HepG2 (cell line): ENCODE data around the gene SMAD6. TPM values are rescaled to one million over a fixed set of nuclear protein-coding genes. Genes with fewer than 3 reads are reported as not detected.

Experiments
- ATAC-seq: fragments of 200-7000 bp; cut with Tn5 transposase; 3 replicates; pipeline ENCODE4 v1.9.1; 2020; ENCODE audit warnings: mild to moderate bottlenecking, moderate library complexity
- BruUV-seq: library from RNA; stranded (reverse); fragments of 400-500 nt; replicated peaks from 2 replicates; lab custom pipeline; 2021; lab: Mats Ljungman, UMichigan
- CTCF ChIA-PET: fragments of 300-600 bp; formaldehyde crosslinking; extraction: SDS; loops from one replicate; lab custom pipeline; 2021; ENCODE audit warnings: low total read pairs, inconsistent platforms, low intra/inter-chr PET ratio; lab: Yijun Ruan, JAX
- POLR2A ChIA-PET: fragments of 350-600 bp; sonication (Branson Sonifier 250); formaldehyde crosslinking; loops from one replicate; lab custom pipeline; 2020; ENCODE audit warnings: antibody characterized with exemption, inconsistent platforms; lab: Yijun Ruan, JAX
- DNase-seq: peaks from one replicate; pipeline ENCODE4 v3.0.0-alpha.2; 2015; ENCODE audit warnings: low spot score
- FAIRE-seq: peaks from 3 replicates; lab custom pipeline; 2011; peaks lifted over from hg19 to GRCh38; lab: Jason Lieb, UNC
- H2AFZ ChIP-seq: one replicate; pipeline ENCODE4 v1.6.1; 2011; ENCODE audit warnings: low read length, inconsistent platforms
- H3K27ac ChIP-seq: fragments of 300-600 bp; 3 replicates; pipeline ENCODE4 v1.8.0; 2011; ENCODE audit warnings: mixed run types, mild to moderate bottlenecking, mixed read lengths, low read length, inconsistent platforms; ENCODE audit not compliant: insufficient read depth; ENCODE audit errors: extremely low read length
- H3K27me3 ChIP-seq, 2 experiments: fragments of 200-600 bp in 1 of 2; 2 replicates in 1 of 2; 3 replicates in 1 of 2; pipeline versions ENCODE4 v1.6.0 to v1.8.0; 2011; ENCODE audit warnings: low read length in 2 of 2, mild to moderate bottlenecking in 2 of 2, moderate library complexity in 2 of 2, inconsistent platforms in 1 of 2; ENCODE audit not compliant: insufficient read depth in 2 of 2, control insufficient read depth in 1 of 2
- H3K36me3 ChIP-seq, 2 experiments: fragments of 200-600 bp in 1 of 2; replicated peaks in 1 of 2; 2 replicates in 1 of 2; 3 replicates in 1 of 2; pipeline versions ENCODE4 v1.5.1 to v1.8.0; 2011; ENCODE audit warnings: low read length in 2 of 2, inconsistent platforms in 1 of 2; ENCODE audit not compliant: insufficient read depth in 2 of 2, control insufficient read depth in 1 of 2
- H3K4me1 ChIP-seq: 2 replicates; pipeline ENCODE4 v1.5.1; 2012; ENCODE audit warnings: low read length, inconsistent platforms; ENCODE audit not compliant: insufficient read depth
- H3K4me2 ChIP-seq: 2 replicates; pipeline ENCODE4 v1.6.0; 2011; ENCODE audit warnings: low read depth, low read length, inconsistent platforms
- H3K4me3 ChIP-seq, 3 experiments: fragments of 200-600 bp in 1 of 3; sonication (generic), shearing (Covaris generic) in 1 of 3; replicated peaks in 1 of 3; 2 replicates each; pipeline ENCODE4 v1.5.1; 2011 to 2016; ENCODE audit warnings: low read length in 3 of 3, inconsistent platforms in 2 of 3, low read depth in 2 of 3, mild to moderate bottlenecking in 2 of 3, control low read depth in 1 of 3, mixed read lengths in 1 of 3; ENCODE audit not compliant: insufficient read depth in 1 of 3
- H3K79me2 ChIP-seq: one replicate; pipeline ENCODE4 v1.6.1; 2011; ENCODE audit warnings: low read length, inconsistent platforms; ENCODE audit not compliant: insufficient read depth
- H3K9ac ChIP-seq: 2 replicates; pipeline ENCODE4 v1.6.0; 2011; ENCODE audit warnings: mild to moderate bottlenecking, low read depth, low read length, inconsistent platforms; ENCODE audit not compliant: insufficient read depth
- H3K9me3 ChIP-seq: 2 replicates; pipeline ENCODE4 v1.5.1; 2012; ENCODE audit warnings: mild to moderate bottlenecking, low read length
- H4K20me1 ChIP-seq: 2 replicates; pipeline ENCODE4 v1.6.0; 2011; ENCODE audit warnings: inconsistent platforms, mild to moderate bottlenecking, low read length, moderate library complexity; ENCODE audit not compliant: insufficient read depth
- ARNT2 ChIP-seq: sonication (generic); formaldehyde crosslinking; IDR thresholded peaks from 2 replicates; pipeline ENCODE4 v1.8.0; 2022; ENCODE audit warnings: mild to moderate bottlenecking, low read depth, missing genetic modification reagents, moderate library complexity
- DPF2 ChIP-seq: sonication (generic); formaldehyde crosslinking; IDR thresholded peaks from 2 replicates; pipeline ENCODE4 v1.4.0; 2020; ENCODE audit warnings: mild to moderate bottlenecking, low read depth, missing genetic modification reagents, borderline replicate concordance
- FLYWCH1 ChIP-seq: sonication (generic); formaldehyde crosslinking; IDR thresholded peaks from 2 replicates; pipeline ENCODE4 v1.8.1; 2023; ENCODE audit warnings: mild to moderate bottlenecking, missing genetic modification reagents
- FOXC1 ChIP-seq: sonication (generic); formaldehyde crosslinking; IDR thresholded peaks from 2 replicates; pipeline ENCODE4 v1.8.0; 2022; ENCODE audit warnings: mild to moderate bottlenecking, missing genetic modification reagents, borderline replicate concordance
- NR2F6 ChIP-seq, 2 experiments: IDR thresholded peaks; 2 replicates each; pipeline ENCODE4 v1.6.1; 2016; ENCODE audit warnings: antibody characterized with exemption in 1 of 2, mild to moderate bottlenecking in 1 of 2
- PAWR ChIP-seq: sonication (generic); formaldehyde crosslinking; IDR thresholded peaks from 2 replicates; pipeline ENCODE4 v1.4.0; 2020; ENCODE audit warnings: missing genetic modification reagents, mild to moderate bottlenecking, borderline replicate concordance
- SUZ12 ChIP-seq: fragments of 150-350 bp; IDR thresholded peaks from 2 replicates; pipeline ENCODE4 v1.6.1; 2014; ENCODE audit warnings: low read depth, low read length
- ZNF367 ChIP-seq: sonication (generic); formaldehyde crosslinking; IDR thresholded peaks from 2 replicates; pipeline ENCODE4 v1.4.0; 2020; ENCODE audit warnings: missing genetic modification reagents, borderline replicate concordance
- ZNF580 ChIP-seq: IDR thresholded peaks from 2 replicates; pipeline ENCODE4 v1.6.1; 2016; ENCODE audit warnings: low read depth, borderline replicate concordance
- ZNF646 ChIP-seq: sonication (generic); formaldehyde crosslinking; IDR thresholded peaks from 2 replicates; pipeline ENCODE4 v1.9.0; 2021; ENCODE audit warnings: mild to moderate bottlenecking, missing genetic modification reagents
- WGBS: methylation state at CpG from one replicate; pipeline ENCODE4 v1.1.6; 2017; ENCODE audit warnings: low lambda C conversion rate; 5-methylcytosine and 5-hydroxymethylcytosine counted together
- in situ Hi-C: cut with HindIII; loops from 2 replicates; pipeline ENCODE4 v1.10.0; 2017; ENCODE audit warnings: low pct_unique_long_range_greater_than_20kb; ENCODE audit not compliant: extremely low pct_ligation_motif_present
- intact Hi-C: fragments of 100-400 bp; cut with micrococcal nuclease; formaldehyde crosslinking; loops from one replicate; pipeline ENCODE4 v1.10.0; 2022; ENCODE audit not compliant: unreplicated experiment
- polyA plus RNA-seq, 8 experiments: library from polyadenylated mRNA; depleted of rRNA in 3 of 8; stranded (reverse) in 7 of 8; unstranded in 1 of 8; fragments of >200 nt; fragmentation: Illumina TruSeq in 4 of 8; extraction: Trizol in 4 of 8; gene quantifications; 2 replicates each; pipeline versions ENCODE4 v1.2.1 to v1.2.3, GENCODE V29; 2011 to 2016; ENCODE audit warnings: low read depth in 4 of 8, missing spikeins in 1 of 8, mixed read lengths in 1 of 8; ENCODE audit not compliant: insufficient read depth in 1 of 8
- total RNA-seq, 5 experiments: library from RNA; depleted of rRNA; stranded (reverse); fragments of >200 nt; fragmentation: Illumina TruSeq; extraction: Trizol; gene quantifications; 2 replicates each; pipeline ENCODE4 v1.2.3, GENCODE V29; 2016; ENCODE audit warnings: low read depth in 1 of 5
- TF ChIP-seq, protein P1 (sequence below): IDR thresholded peaks from 2 replicates; pipeline ENCODE4 v1.4.0; 2020; ENCODE audit warnings: mild to moderate bottlenecking, missing genetic modification reagents

The SMAD6 gene
- total and polyA plus RNA-seq, 2 of the 13 experiments (the other 11 are each of a cell fraction or from before 2014, with no cell fraction given) = 3.3 to 4.4 TPM

DNA sequence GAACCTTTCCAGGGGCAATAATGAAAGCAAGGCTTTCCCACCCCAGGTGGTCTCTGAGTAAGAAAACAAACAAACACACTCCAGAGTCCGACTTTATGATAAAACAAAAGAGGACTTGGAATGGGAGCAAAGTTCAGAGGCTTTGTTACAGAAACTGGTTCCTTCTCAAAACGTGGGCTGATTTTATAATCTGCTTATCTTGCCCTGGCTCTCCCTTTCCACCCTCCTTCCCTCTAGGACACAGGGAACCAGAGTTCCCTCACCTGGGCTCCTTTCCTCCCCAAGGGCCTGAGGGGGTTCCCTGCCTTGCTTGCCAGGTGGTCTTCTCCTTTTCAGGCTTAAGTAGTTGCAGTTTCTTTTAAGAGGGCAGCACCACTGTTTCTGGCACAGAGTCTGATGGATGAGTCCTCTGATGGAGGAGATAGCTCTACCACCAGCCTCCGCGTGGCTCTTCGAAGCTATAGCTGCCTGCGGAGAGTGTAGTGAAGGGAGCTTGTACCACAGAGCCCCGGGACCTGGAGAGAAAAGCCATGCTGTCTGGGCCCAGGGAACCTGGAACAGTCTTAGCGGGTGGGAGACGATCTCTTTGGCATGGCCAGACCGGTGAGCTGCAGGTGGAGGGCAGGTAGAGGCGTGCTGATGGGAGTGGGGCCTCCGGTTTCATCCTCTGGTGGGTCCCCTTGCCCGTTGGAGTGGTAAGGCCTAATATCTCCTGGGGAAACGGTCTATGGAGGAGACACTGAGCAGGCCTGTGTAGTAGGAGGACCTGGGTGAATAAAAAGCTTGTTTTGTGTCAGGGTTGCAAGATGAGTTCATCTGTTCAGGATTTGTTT is 68.7 kb downstream of the SMAD6 start:
- peak; percentile 93 for DNase-seq
- Histone ChIP-seq H3K79me2 (no peaks in the 10 kb centered on the region), H3K9ac (peak overlapping the region; percentile 81), H4K20me1 (no peaks in the 10 kb centered on the region), H2AFZ (no peak overlapping the region), H3K36me3 (no peaks in the 10 kb centered on the region), H3K9me3 (no peaks in the 10 kb centered on the region), H3K4me1 (peaks cover 89% of the 10 kb centered on the region), H3K4me2 (peak overlapping the region; percentile 93), H3K4me3 (peak overlapping the region; percentile 15 to 70 (median 38); a peak in 5 of 6 replicates), H3K27ac (peak overlapping the region; percentile 87), H3K27me3 (no peaks in the 10 kb centered on the region)
- BruUV-seq = TSS peak; percentile 91
- peak; percentile 56 for ATAC-seq
- intact Hi-C loops (loop anchor here (1.0 to 5.0 kb wide), 5 partner anchors 33 to 168 kb away; partner anchors contain the start of gene SMAD6), in situ Hi-C loops (loop anchor here (5.0 kb wide), 1 partner anchor 68 kb away; the partner anchor contains the start of gene SMAD6)
- ChIA-PET POLR2A (interaction anchor here (1.0 to 4.6 kb wide), 15 partner anchors 9 to 266 kb away, joined by 3 to 96 read pairs (median 5); partner anchors contain the start of genes SMAD6 and ZWILCH), CTCF (no interaction called here)
- FAIRE-seq = peak; percentile 76
- WGBS = 1% methylated on average over 14 of the region's 14 CpGs
- TF ChIP-seq NR2F6 (IDR thresholded peaks at IDR 0.05) (0 out of 2 replicates have a peak, but pooled peaks have one; percentile 26), NR2F6 (CRISPR knock-in tag; IDR thresholded peaks at IDR 0.05) (no peak), ZNF646 (CRISPR knock-in tag) (no peak), ZNF580 (CRISPR knock-in tag) (0 out of 2 replicates have a peak, but pooled peaks have one; percentile 30), ZNF367 (CRISPR knock-in tag) (no peak), FLYWCH1 (no peak), FOXC1 (CRISPR knock-in tag) (0 out of 2 replicates have a peak, but pooled peaks have one; percentile 51), PAWR (CRISPR knock-in tag) (peak; percentile 66; the same call in 1 of the 2 replicates), ARNT2 (no peak), SUZ12 (no peak), DPF2 (CRISPR knock-in tag) (no peak)
- TF ChIP-seq, protein P1, sequence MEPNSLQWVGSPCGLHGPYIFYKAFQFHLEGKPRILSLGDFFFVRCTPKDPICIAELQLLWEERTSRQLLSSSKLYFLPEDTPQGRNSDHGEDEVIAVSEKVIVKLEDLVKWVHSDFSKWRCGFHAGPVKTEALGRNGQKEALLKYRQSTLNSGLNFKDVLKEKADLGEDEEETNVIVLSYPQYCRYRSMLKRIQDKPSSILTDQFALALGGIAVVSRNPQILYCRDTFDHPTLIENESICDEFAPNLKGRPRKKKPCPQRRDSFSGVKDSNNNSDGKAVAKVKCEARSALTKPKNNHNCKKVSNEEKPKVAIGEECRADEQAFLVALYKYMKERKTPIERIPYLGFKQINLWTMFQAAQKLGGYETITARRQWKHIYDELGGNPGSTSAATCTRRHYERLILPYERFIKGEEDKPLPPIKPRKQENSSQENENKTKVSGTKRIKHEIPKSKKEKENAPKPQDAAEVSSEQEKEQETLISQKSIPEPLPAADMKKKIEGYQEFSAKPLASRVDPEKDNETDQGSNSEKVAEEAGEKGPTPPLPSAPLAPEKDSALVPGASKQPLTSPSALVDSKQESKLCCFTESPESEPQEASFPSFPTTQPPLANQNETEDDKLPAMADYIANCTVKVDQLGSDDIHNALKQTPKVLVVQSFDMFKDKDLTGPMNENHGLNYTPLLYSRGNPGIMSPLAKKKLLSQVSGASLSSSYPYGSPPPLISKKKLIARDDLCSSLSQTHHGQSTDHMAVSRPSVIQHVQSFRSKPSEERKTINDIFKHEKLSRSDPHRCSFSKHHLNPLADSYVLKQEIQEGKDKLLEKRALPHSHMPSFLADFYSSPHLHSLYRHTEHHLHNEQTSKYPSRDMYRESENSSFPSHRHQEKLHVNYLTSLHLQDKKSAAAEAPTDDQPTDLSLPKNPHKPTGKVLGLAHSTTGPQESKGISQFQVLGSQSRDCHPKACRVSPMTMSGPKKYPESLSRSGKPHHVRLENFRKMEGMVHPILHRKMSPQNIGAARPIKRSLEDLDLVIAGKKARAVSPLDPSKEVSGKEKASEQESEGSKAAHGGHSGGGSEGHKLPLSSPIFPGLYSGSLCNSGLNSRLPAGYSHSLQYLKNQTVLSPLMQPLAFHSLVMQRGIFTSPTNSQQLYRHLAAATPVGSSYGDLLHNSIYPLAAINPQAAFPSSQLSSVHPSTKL (CRISPR knock-in tag) = peak; percentile 75
